GM10266 (cell line): ENCODE measurements around the gene OSBPL9.

Experiments used
- DNase-seq: peaks from one replicate; pipeline ENCODE4 v3.0.0; 2012; ENCODE audit errors: extremely low spot score
- TF ChIP-seq, protein P1 (sequence below): IDR thresholded peaks from 2 replicates; pipeline ENCODE4 v1.5.1; 2012; ENCODE audit warnings: mild to moderate bottlenecking, low read depth; ENCODE audit not compliant: control insufficient read depth, insufficient read depth; ENCODE audit errors: missing control alignments

Gene OSBPL9

DNA sequence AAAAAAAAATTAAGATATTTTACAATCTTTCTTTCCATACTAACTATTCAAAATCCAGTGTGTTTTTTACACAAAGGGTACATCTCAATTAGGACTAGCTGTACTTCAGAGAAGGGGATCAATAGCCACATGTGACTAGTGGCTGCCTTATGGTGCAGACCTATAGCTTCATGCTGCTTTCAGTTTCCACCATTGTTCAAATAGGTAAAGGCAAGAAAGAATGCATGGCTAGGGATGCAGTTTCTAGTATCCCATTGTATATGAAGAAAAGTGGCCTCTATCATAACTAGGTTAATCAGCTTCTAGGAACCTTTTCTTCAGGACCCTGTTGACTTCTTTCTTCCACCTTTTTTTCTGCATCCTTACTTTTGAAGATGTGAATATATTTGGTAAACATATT lies 35.7 kb downstream of the OSBPL9 start:
- no peak for DNase-seq
- TF ChIP-seq, protein P1, sequence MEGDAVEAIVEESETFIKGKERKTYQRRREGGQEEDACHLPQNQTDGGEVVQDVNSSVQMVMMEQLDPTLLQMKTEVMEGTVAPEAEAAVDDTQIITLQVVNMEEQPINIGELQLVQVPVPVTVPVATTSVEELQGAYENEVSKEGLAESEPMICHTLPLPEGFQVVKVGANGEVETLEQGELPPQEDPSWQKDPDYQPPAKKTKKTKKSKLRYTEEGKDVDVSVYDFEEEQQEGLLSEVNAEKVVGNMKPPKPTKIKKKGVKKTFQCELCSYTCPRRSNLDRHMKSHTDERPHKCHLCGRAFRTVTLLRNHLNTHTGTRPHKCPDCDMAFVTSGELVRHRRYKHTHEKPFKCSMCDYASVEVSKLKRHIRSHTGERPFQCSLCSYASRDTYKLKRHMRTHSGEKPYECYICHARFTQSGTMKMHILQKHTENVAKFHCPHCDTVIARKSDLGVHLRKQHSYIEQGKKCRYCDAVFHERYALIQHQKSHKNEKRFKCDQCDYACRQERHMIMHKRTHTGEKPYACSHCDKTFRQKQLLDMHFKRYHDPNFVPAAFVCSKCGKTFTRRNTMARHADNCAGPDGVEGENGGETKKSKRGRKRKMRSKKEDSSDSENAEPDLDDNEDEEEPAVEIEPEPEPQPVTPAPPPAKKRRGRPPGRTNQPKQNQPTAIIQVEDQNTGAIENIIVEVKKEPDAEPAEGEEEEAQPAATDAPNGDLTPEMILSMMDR, result no peak

DNA sequence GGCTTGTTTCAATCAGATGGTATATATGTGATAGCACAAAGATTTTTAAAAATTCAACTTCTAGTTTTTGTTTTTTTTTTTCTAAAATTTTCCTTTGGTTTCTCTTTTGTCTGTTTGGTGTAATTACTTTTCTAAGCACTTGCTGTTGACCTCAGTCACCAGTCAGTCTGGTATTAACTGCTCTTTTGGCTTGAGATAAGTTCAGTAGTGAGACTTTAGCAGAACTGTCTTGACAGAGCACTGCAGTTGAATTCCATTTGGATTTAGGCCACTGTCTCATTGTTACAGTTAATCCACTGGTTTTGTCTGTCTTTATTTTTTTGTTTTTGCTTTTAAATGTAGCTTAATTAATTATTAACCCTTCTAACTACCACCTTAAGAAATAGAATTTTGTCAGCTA lies 36.2 kb downstream of the OSBPL9 start:
- DNase-seq, result no peak
- TF ChIP-seq, protein P1, result no peak

DNA sequence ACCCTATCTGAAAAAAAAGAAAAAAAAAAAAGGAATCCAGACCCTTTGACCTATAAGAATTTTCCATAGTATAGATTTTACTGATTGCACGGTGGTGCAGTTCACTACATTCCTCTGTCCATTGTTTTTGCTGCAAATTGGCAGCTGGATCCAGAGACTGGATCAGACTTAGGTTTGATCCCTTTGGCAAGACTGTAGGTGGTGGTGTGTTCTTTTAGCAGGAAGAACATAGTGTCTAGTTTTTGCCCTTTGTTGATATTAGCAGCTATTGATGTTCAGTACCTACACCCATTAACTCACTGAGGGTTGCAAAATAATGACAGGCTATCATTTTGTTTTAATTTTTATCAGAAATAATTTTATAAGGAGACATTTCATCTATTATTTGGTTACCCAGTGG lies 37.1 kb downstream of the OSBPL9 start:
- no peak for DNase-seq
- TF ChIP-seq, protein P1, result no peak

DNA sequence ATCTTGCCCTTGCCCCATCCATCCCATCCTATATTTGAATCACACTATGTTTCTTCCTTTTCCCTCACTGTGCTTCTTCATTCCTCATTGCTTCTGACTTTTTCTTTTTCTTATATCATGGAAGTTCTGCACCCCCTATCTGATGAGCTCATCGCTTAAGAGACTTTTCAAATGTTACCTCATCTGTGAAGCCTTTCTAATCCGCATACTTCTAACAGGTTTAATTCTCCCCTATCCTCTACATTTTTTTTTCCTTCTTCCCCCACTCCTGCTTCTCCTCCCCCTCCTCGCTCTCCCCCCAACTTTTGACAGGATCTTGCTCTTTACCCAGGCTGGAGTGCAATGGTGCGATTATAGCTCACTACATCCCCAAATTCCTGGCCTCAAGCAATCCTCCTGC lies 39.5 kb downstream of the OSBPL9 start:
- no peak for DNase-seq
- TF ChIP-seq, protein P1, result no peak

DNA sequence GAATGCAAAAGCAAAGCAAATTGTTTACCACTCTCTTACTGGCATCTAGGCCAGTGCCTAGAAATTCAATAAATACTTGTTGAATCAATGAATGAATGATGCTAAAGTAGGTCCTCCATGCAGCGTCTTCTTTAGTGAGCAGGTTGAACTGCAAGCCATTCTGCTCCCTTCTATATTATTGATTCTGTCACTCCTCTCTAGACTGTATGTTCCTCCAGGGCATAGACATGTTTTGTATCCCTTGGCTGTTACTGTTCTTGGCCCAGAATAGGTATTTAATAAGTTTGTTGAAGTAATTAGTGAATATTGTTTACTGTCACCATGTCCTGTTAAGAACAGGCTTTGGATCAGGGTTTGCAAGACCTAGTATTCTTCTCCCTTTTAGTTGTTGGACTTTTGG lies 43.7 kb downstream of the OSBPL9 start:
- no peak for DNase-seq
- TF ChIP-seq, protein P1, result no peak

DNA sequence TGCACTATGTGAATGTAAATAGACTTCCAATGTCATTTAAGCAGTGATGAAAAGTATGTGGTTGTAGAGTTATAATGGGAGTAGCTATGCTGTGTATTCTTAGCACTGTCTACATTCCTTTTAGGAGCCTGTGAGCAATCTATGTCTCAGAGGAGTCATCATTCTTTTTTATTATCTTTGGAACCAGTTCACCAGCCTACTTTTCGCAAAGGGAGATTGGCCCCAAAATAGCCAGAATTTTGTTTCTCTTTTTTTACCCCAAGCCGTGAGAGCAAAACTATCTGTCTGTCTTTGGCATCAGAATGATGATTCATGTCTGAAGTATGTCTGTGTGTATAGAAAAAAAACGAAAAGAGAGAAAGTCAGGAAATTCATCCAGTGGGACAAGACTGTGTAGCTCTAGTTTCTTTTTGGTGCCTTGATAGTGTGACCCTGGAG lies 44.2 kb downstream of the OSBPL9 start:
- TF ChIP-seq, protein P1, result no peak
- DNase-seq, result no peak

DNA sequence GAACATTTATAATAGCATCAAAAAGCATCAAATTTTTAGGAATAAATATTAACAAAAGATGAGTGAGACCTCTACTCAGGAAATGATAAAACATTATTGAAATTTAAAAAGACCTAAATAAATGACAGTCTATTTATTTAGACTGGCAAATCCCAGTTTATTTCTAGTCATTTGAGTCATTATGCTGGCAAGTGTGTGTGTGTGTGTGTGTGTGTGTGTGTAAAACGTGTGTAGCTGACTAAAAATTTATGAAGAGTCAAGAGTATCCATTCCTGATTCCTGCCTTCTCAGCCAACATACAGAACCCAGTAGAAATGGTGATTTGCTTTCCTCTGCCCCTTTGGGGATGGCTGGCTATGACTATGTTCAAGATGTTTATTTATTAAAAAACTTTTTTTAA lies 46.2 kb downstream of the OSBPL9 start:
- TF ChIP-seq, protein P1, result no peak
- DNase-seq, result no peak

DNA sequence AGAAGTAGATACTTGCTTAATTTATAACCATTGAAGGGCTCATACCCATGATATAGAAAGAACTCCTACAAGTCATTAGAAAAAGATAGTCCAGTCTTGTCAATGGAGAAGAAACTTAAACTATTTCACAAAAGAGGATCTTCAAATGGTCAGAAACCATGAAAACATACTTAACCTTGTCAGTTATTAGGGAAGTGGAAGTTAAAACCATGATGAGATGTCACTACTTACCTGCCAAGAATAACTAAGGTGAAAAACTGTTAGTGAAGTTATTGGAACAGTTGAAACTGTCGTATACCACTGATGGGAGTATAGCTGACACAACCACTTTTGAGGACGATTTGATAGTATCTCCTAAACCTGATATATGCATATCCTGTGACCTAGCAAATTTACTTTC lies 46.8 kb downstream of the OSBPL9 start:
- no peak for DNase-seq
- TF ChIP-seq, protein P1, result no peak
